ENCODE data around the gene ASPN. TPM values are rescaled to one million over a fixed set of nuclear protein-coding genes. Genes with fewer than 3 reads are reported as not detected.

Gene ASPN
- total and polyA plus RNA-seq, 9 of the 15 experiments (the other 6 are each of a cell fraction or from before 2014, with no cell fraction given), result 0.03 to 0.07 TPM; not detected in 7

DNA sequence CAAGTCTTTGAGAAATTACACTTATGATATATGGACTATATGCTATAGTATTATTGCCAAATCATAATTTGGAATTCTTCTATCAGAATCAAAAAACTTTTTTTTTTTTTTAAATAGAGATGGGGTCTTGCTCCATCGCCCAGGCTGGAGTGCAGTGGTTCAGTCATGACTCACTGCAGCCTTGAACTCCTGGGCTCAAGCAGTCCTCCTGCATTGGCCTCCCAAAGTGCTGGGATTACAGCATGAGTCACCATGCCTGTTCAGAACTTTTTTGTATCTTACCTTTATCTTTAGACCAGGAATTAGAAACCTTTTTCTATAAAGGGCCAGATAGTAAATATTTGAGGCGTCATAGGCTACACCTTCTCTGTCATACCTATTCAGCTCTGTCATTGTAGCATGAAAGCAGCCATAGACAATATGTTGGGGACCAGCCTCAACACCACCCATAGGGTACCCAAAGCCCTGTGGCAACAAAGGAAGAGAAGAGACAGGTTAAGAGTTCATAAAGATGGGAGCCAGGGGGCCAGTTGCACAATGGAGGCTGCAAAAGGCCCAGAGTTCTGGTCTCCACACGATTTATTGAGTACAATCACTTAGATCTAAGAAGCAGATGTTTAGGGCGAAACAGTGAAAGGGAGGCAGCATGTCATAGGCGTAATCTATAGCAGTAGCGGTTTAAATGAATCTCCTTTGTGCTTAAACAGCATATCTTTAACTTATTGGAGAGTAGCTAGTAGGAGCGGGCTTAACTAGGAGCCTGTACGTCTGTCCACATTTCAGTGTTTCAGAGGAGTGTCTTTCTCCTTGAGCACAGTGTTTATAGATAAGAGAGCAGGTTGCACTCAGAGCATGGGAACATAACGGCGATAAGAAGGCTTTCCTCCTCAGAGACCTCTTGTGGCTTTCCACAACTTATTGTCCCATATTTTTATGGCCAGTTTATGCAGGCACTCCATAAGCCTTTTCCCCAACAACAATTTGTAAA, 41.0 kb upstream of the ASPN start (continued):
- TF ChIP-seq, protein P1, sequence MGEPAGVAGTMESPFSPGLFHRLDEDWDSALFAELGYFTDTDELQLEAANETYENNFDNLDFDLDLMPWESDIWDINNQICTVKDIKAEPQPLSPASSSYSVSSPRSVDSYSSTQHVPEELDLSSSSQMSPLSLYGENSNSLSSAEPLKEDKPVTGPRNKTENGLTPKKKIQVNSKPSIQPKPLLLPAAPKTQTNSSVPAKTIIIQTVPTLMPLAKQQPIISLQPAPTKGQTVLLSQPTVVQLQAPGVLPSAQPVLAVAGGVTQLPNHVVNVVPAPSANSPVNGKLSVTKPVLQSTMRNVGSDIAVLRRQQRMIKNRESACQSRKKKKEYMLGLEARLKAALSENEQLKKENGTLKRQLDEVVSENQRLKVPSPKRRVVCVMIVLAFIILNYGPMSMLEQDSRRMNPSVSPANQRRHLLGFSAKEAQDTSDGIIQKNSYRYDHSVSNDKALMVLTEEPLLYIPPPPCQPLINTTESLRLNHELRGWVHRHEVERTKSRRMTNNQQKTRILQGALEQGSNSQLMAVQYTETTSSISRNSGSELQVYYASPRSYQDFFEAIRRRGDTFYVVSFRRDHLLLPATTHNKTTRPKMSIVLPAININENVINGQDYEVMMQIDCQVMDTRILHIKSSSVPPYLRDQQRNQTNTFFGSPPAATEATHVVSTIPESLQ (CRISPR knock-in tag; IDR thresholded peaks at IDR 0.05), result no peak
- no peak for TF ChIP-seq RBM22 (IDR thresholded peaks at IDR 0.05; ENCODE audit: low read depth, low read length, poor library complexity, severe bottlenecking)
- TF ChIP-seq, protein P2, sequence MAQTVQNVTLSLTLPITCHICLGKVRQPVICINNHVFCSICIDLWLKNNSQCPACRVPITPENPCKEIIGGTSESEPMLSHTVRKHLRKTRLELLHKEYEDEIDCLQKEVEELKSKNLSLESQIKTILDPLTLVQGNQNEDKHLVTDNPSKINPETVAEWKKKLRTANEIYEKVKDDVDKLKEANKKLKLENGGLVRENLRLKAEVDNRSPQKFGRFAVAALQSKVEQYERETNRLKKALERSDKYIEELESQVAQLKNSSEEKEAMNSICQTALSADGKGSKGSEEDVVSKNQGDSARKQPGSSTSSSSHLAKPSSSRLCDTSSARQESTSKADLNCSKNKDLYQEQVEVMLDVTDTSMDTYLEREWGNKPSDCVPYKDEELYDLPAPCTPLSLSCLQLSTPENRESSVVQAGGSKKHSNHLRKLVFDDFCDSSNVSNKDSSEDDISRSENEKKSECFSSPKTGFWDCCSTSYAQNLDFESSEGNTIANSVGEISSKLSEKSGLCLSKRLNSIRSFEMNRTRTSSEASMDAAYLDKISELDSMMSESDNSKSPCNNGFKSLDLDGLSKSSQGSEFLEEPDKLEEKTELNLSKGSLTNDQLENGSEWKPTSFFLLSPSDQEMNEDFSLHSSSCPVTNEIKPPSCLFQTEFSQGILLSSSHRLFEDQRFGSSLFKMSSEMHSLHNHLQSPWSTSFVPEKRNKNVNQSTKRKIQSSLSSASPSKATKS (CRISPR knock-in tag; IDR thresholded peaks at IDR 0.05), result no peak
- no peak for TF ChIP-seq CREB1 (IDR thresholded peaks at IDR 0.05)
- TF ChIP-seq CREB1 (CRISPR knock-in tag; IDR thresholded peaks at IDR 0.05), result no peak
- no peak for TF ChIP-seq NR3C1 (CRISPR knock-in tag; IDR thresholded peaks at IDR 0.05)
- TF ChIP-seq, protein P3, sequence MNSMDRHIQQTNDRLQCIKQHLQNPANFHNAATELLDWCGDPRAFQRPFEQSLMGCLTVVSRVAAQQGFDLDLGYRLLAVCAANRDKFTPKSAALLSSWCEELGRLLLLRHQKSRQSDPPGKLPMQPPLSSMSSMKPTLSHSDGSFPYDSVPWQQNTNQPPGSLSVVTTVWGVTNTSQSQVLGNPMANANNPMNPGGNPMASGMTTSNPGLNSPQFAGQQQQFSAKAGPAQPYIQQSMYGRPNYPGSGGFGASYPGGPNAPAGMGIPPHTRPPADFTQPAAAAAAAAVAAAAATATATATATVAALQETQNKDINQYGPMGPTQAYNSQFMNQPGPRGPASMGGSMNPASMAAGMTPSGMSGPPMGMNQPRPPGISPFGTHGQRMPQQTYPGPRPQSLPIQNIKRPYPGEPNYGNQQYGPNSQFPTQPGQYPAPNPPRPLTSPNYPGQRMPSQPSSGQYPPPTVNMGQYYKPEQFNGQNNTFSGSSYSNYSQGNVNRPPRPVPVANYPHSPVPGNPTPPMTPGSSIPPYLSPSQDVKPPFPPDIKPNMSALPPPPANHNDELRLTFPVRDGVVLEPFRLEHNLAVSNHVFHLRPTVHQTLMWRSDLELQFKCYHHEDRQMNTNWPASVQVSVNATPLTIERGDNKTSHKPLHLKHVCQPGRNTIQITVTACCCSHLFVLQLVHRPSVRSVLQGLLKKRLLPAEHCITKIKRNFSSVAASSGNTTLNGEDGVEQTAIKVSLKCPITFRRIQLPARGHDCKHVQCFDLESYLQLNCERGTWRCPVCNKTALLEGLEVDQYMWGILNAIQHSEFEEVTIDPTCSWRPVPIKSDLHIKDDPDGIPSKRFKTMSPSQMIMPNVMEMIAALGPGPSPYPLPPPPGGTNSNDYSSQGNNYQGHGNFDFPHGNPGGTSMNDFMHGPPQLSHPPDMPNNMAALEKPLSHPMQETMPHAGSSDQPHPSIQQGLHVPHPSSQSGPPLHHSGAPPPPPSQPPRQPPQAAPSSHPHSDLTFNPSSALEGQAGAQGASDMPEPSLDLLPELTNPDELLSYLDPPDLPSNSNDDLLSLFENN (IDR thresholded peaks at IDR 0.05; ENCODE audit: low read depth in 2 of 2, low read length in 2 of 2), result no peak
- no peak for TF ChIP-seq NCOA1 (IDR thresholded peaks at IDR 0.05; ENCODE audit: low read depth)
- TF ChIP-seq, protein P4, sequence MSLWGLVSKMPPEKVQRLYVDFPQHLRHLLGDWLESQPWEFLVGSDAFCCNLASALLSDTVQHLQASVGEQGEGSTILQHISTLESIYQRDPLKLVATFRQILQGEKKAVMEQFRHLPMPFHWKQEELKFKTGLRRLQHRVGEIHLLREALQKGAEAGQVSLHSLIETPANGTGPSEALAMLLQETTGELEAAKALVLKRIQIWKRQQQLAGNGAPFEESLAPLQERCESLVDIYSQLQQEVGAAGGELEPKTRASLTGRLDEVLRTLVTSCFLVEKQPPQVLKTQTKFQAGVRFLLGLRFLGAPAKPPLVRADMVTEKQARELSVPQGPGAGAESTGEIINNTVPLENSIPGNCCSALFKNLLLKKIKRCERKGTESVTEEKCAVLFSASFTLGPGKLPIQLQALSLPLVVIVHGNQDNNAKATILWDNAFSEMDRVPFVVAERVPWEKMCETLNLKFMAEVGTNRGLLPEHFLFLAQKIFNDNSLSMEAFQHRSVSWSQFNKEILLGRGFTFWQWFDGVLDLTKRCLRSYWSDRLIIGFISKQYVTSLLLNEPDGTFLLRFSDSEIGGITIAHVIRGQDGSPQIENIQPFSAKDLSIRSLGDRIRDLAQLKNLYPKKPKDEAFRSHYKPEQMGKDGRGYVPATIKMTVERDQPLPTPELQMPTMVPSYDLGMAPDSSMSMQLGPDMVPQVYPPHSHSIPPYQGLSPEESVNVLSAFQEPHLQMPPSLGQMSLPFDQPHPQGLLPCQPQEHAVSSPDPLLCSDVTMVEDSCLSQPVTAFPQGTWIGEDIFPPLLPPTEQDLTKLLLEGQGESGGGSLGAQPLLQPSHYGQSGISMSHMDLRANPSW (CRISPR knock-in tag; IDR thresholded peaks at IDR 0.05), result no peak
- no peak for TF ChIP-seq NR2C2 (CRISPR knock-in tag; IDR thresholded peaks at IDR 0.05)
- TF ChIP-seq NR2C2 (tag; IDR thresholded peaks at IDR 0.05), result no peak
- no peak for TF ChIP-seq CBFB (CRISPR knock-in tag; IDR thresholded peaks at IDR 0.05)
- TF ChIP-seq TRIM28 (IDR thresholded peaks at IDR 0.05), result no peak
- TF ChIP-seq, protein P5, sequence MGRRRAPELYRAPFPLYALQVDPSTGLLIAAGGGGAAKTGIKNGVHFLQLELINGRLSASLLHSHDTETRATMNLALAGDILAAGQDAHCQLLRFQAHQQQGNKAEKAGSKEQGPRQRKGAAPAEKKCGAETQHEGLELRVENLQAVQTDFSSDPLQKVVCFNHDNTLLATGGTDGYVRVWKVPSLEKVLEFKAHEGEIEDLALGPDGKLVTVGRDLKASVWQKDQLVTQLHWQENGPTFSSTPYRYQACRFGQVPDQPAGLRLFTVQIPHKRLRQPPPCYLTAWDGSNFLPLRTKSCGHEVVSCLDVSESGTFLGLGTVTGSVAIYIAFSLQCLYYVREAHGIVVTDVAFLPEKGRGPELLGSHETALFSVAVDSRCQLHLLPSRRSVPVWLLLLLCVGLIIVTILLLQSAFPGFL (CRISPR knock-in tag; IDR thresholded peaks at IDR 0.05), result no peak

Measured in K562 (cell line).